ENCODE data around the gene TRAF4.

Gene TRAF4

DNA sequence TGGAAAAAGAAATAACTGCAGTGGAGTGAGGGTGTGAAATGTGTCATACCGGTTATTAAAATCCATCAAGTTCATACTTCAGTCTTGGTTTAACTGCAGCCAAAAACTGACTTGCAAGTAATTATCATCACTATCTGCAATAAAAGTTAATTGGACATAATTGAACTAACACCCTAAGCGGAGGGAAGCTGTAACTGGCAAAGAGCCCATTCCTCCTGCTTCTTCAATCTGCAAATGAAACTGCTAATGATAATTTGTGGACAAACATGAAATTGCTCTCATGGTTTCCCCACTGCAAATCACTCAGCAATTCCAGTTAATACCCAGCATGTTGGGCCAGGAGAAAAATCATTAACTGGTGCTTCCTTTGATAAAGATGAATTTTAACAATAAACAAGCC, 52.3 kb downstream of the TRAF4 start:
- Histone ChIP-seq H3K4me3 (ENCODE audit: low read depth, low read length) (no peak overlapping the region), H3K27me3 (ENCODE audit: insufficient read depth, low read depth, severe bottlenecking) (no peaks in the 10 kb centered on the region), H3K27ac (no peak overlapping the region), H3K36me3 (no peaks in the 10 kb centered on the region), H3K9me3 (ENCODE audit: severe bottlenecking) (no peaks in the 10 kb centered on the region)
- TF ChIP-seq, protein P1, sequence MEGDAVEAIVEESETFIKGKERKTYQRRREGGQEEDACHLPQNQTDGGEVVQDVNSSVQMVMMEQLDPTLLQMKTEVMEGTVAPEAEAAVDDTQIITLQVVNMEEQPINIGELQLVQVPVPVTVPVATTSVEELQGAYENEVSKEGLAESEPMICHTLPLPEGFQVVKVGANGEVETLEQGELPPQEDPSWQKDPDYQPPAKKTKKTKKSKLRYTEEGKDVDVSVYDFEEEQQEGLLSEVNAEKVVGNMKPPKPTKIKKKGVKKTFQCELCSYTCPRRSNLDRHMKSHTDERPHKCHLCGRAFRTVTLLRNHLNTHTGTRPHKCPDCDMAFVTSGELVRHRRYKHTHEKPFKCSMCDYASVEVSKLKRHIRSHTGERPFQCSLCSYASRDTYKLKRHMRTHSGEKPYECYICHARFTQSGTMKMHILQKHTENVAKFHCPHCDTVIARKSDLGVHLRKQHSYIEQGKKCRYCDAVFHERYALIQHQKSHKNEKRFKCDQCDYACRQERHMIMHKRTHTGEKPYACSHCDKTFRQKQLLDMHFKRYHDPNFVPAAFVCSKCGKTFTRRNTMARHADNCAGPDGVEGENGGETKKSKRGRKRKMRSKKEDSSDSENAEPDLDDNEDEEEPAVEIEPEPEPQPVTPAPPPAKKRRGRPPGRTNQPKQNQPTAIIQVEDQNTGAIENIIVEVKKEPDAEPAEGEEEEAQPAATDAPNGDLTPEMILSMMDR (IDR thresholded peaks at IDR 0.05; ENCODE audit: low read depth, low read length): no peak
- no peak for DNase-seq

Data from WERI-Rb-1 (cell line).